ENCODE measurements around the gene GRIPAP1. TPM values are rescaled to one million over a fixed set of nuclear protein-coding genes. Genes with fewer than 3 reads are reported as not detected.

Gene GRIPAP1
- total RNA-seq, 1 experiment from 2014 or later: 92.8 TPM

DNA sequence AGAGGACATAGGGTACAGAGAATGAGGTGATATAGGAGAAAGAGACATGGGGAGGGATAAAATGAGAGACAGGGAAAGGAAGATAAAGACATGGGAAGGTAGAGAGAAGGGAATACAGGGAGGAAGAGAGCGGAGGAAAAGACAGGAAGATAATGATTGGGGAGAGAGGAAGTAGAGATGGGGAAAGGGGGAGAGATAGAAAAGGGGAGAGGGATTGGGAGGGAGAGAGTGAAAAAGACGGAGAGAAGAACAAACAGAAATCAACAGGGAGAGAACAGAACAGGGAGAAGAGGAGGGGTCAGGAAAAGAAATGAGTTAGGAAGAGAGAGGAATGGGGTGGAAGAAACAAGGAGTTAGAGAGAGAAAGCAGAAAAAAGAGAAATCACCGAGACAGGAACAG lies 4.6 kb downstream of the GRIPAP1 start:
- no peaks in the 10 kb centered on the region for H3K27me3 Mint-ChIP-seq (ENCODE audit: unreplicated experiment)
- DNase-seq: no peak
- H3K4me3 Mint-ChIP-seq (ENCODE audit: low read depth, unreplicated experiment): no peak overlapping the region
- CTCF ChIA-PET: no interaction called here
- peaks cover 26% of the 10 kb centered on the region for H3K4me1 Mint-ChIP-seq (ENCODE audit: low read depth, unreplicated experiment)
- intact Hi-C loops (cut with micrococcal nuclease; ENCODE audit: unreplicated experiment): no loop called here
- H3K36me3 Mint-ChIP-seq (ENCODE audit: insufficient read depth, unreplicated experiment): peaks cover 44% of the 10 kb centered on the region
- H3K27ac Mint-ChIP-seq (ENCODE audit: unreplicated experiment): no peak overlapping the region
- H3K9me3 Mint-ChIP-seq (ENCODE audit: low read depth, unreplicated experiment): no peaks in the 10 kb centered on the region
- no TSS peak for BruUV-seq (replicated peaks)
- TF ChIP-seq, protein P1, sequence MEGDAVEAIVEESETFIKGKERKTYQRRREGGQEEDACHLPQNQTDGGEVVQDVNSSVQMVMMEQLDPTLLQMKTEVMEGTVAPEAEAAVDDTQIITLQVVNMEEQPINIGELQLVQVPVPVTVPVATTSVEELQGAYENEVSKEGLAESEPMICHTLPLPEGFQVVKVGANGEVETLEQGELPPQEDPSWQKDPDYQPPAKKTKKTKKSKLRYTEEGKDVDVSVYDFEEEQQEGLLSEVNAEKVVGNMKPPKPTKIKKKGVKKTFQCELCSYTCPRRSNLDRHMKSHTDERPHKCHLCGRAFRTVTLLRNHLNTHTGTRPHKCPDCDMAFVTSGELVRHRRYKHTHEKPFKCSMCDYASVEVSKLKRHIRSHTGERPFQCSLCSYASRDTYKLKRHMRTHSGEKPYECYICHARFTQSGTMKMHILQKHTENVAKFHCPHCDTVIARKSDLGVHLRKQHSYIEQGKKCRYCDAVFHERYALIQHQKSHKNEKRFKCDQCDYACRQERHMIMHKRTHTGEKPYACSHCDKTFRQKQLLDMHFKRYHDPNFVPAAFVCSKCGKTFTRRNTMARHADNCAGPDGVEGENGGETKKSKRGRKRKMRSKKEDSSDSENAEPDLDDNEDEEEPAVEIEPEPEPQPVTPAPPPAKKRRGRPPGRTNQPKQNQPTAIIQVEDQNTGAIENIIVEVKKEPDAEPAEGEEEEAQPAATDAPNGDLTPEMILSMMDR (IDR thresholded peaks at IDR 0.05; ENCODE audit: unreplicated experiment): no peak

DNA sequence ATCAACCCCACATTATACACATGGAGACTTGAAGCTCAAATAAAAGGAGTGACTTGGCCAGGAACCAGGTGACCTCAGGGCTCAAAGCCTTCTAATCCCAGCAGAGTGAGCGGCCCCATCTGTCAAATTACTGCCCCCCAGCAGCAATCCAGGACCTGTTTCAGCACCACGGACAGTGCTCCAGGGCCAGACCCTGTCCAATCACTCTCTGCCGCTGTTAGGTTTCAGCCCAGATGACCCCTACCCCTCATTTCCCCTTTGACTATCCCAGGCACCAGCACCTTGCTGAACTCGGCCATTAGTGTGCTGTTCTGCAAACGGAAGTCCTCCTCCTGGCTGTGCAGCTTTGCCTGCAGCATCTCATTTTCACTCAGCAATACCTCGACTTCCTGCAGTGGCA lies 5.1 kb downstream of the GRIPAP1 start:
- intact Hi-C loops (cut with micrococcal nuclease; ENCODE audit: unreplicated experiment): no loop called here
- TF ChIP-seq, protein P1 (IDR thresholded peaks at IDR 0.05; ENCODE audit: unreplicated experiment): no peak
- DNase-seq: no peak
- Mint-ChIP-seq H3K27ac (ENCODE audit: unreplicated experiment) (no peak overlapping the region), H3K36me3 (ENCODE audit: insufficient read depth, unreplicated experiment) (peaks cover 39% of the 10 kb centered on the region), H3K4me3 (ENCODE audit: low read depth, unreplicated experiment) (no peak overlapping the region), H3K27me3 (ENCODE audit: unreplicated experiment) (no peaks in the 10 kb centered on the region), H3K4me1 (ENCODE audit: low read depth, unreplicated experiment) (peaks cover 26% of the 10 kb centered on the region), H3K9me3 (ENCODE audit: low read depth, unreplicated experiment) (no peaks in the 10 kb centered on the region)
- CTCF ChIA-PET: interaction anchor here (0.6 kb wide), 1 partner anchor 473 kb away, joined by 4 read pairs; no protein-coding TSS in a partner anchor
- BruUV-seq (replicated peaks): no TSS peak

GRCh38 chrX:48992341-48992740 lies 9.7 kb downstream of the GRIPAP1 start:
- no TSS peak for BruUV-seq (replicated peaks)
- DNase-seq: no peak
- TF ChIP-seq, protein P1 (IDR thresholded peaks at IDR 0.05; ENCODE audit: unreplicated experiment): no peak
- Mint-ChIP-seq H3K27ac (ENCODE audit: unreplicated experiment) (no peak overlapping the region), H3K27me3 (ENCODE audit: unreplicated experiment) (no peaks in the 10 kb centered on the region), H3K4me1 (ENCODE audit: low read depth, unreplicated experiment) (no peaks in the 10 kb centered on the region), H3K9me3 (ENCODE audit: low read depth, unreplicated experiment) (no peaks in the 10 kb centered on the region), H3K36me3 (ENCODE audit: insufficient read depth, unreplicated experiment) (peaks cover 34% of the 10 kb centered on the region), H3K4me3 (ENCODE audit: low read depth, unreplicated experiment) (no peak overlapping the region)
- CTCF ChIA-PET: no interaction called here
- intact Hi-C loops (cut with micrococcal nuclease; ENCODE audit: unreplicated experiment): no loop called here

DNA sequence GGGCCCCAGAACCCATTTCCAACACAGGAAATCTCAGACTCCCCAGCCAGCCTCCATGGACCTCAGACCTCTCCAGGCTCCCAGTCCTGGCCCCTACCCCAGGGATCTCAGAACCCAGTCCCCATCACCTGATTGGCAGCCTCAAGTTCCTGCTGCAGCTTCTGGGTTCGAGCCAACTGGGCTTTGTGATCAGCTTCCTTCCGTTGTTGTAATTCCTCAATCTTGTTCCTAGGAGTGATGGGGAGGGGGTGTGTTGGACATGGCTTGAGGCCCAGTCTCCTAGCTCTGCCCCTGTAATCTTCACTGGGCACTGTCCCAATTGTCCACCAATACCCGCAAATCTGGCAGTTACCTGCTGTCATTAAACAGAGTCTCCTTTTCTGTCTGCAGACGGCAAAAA lies 12.6 kb downstream of the GRIPAP1 start:
- Mint-ChIP-seq H3K27ac (ENCODE audit: unreplicated experiment) (no peak overlapping the region), H3K9me3 (ENCODE audit: low read depth, unreplicated experiment) (no peaks in the 10 kb centered on the region), H3K36me3 (ENCODE audit: insufficient read depth, unreplicated experiment) (peaks cover 49% of the 10 kb centered on the region), H3K4me3 (ENCODE audit: low read depth, unreplicated experiment) (no peak overlapping the region), H3K4me1 (ENCODE audit: low read depth, unreplicated experiment) (no peaks in the 10 kb centered on the region), H3K27me3 (ENCODE audit: unreplicated experiment) (no peaks in the 10 kb centered on the region)
- intact Hi-C loops (cut with micrococcal nuclease; ENCODE audit: unreplicated experiment): no loop called here
- BruUV-seq (replicated peaks): no TSS peak
- CTCF ChIA-PET: no interaction called here
- TF ChIP-seq, protein P1 (IDR thresholded peaks at IDR 0.05; ENCODE audit: unreplicated experiment): no peak
- DNase-seq: no peak
